GM20000 (cell line): Measurements from ENCODE around the gene CORIN.

Experiments
- DNase-seq: peaks from one replicate; pipeline ENCODE4 v3.0.0; 2012; ENCODE audit warnings: low spot score
- TF ChIP-seq, protein P1 (sequence below): IDR thresholded peaks from 2 replicates; pipeline ENCODE4 v1.5.1; 2012; ENCODE audit warnings: mild to moderate bottlenecking, control low read depth; ENCODE audit errors: extremely low read depth, missing control alignments

Gene CORIN

DNA sequence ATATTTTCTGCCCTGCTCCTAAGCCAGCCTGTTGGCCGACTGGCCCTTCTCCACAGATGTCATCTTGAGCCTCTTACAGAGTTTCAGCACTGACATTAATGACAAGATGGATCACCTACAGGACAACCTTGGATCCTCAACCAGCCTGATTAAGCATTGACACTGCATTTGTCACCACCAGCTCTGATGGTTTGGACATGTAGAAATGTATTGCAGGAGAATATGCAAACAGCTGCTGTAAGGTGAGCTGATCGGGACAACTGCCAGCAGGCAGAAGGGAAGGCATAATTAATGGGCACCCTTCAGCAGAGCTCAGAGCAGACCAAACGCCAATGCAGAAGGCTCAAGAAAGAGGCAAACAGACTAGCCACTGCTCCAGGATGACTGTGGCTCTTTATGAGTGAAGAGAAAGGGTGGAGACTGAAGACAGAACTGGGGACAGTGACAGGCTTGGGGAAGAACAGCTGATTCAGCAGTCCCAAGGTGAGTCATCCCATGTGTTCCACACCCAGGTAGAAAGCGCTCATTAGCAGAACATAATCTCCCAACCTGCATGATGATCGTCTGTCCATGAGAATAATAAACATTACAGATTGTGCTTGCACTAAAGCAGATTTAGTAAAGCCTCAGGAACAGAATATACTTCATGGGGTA, 6.7 kb downstream of the CORIN start:
- TF ChIP-seq, protein P1, sequence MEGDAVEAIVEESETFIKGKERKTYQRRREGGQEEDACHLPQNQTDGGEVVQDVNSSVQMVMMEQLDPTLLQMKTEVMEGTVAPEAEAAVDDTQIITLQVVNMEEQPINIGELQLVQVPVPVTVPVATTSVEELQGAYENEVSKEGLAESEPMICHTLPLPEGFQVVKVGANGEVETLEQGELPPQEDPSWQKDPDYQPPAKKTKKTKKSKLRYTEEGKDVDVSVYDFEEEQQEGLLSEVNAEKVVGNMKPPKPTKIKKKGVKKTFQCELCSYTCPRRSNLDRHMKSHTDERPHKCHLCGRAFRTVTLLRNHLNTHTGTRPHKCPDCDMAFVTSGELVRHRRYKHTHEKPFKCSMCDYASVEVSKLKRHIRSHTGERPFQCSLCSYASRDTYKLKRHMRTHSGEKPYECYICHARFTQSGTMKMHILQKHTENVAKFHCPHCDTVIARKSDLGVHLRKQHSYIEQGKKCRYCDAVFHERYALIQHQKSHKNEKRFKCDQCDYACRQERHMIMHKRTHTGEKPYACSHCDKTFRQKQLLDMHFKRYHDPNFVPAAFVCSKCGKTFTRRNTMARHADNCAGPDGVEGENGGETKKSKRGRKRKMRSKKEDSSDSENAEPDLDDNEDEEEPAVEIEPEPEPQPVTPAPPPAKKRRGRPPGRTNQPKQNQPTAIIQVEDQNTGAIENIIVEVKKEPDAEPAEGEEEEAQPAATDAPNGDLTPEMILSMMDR, result no peak
- DNase-seq, result no peak

DNA sequence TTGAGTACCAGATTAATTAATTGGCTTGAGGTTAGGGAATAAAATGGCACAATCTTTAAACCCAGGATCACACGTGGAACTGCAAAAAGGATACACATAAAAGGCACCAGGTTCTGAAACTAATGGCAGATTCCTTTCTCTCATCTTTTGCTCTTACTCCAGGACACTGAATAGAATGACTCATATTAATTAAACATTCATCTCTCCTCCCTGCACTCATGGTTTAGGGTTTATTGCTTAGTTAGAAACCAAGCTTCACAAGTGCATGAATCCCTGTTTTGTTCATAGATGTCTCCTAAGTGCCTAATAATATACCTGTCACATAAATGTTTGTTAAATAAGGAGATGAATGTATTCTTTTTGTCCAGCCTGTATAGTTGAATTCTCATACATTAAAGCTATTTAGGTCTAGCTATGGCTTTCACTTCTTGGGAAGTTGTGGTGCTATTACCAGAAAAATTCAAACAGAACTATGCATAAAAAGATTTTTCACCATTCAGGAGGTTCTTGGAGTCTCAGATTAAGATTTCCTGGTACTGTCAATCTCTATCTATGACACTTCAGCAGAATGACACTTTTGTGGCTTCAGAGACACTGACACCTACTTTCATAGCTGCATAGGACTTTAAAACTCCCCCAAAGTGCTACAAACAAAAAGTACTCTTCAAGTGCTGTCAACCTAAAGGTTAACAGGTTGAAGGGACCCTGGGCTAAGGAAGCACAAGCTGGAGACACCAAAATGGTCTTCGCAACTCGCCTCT, 7.4 kb downstream of the CORIN start:
- DNase-seq, result no peak
- TF ChIP-seq, protein P1, result no peak

- TF ChIP-seq, protein P1, result no peak
- DNase-seq, result no peak
Observed at GRCh38 chr4:47829438-47829837, 8.4 kb downstream of the CORIN start.

DNA sequence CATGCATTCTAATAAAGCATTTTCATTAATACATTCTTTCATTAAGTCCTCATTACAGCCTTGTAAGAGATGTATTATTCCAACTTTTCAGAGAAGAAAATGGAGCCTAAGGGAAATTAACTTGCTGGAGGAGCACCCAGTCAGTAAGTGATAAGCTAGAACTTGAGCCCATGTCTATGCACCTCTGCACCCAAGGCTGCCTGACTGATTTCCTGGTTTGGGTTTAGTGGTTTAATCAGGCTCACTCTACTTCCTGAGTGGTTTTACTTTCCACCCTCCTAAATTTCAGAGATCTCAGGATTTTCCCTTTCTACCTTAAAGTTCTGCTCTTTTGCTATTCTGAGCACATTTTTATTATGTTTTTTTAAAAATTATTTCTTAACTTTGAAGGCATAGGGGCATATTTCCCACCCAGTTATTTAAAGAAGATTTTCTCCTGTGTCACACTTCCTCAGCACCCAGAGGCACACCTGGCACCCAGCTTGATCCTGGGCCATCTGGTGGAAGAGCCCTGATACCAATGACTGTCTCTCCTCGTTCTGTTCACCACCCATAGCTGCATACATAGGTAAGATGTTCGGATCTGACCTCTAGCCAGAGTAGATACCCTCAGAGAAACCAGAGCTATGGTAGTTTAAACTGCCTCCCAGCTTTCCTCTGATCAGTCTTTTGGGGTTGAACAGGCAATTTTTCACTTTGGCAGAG, 10.4 kb downstream of the CORIN start:
- no peak for DNase-seq
- TF ChIP-seq, protein P1, result no peak

- no peak for DNase-seq
- TF ChIP-seq, protein P1, result no peak
Observed at GRCh38 chr4:47824840-47825239, 13.0 kb downstream of the CORIN start.

DNA sequence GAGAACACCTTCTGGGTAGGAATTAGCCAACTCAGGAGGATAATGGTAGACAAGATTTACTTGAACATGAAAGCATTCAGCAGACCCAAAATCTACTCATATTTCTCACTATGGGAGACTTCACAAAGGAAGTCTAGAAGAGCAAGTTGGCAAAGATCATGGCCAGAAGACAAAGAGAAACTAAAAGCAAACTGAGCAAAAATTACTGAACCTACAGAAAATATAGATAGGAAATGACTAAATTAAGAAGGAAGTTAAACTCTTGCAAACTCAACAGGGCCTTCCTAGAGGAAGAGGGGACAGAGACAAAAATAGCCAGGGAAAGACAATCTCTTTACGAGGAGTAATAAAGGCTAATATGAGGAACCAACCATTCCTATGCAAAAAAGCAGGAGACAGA, 18.7 kb downstream of the CORIN start:
- no peak for DNase-seq
- TF ChIP-seq, protein P1, result no peak

GRCh38 chr4:47817275-47817674, 20.6 kb downstream of the CORIN start:
- TF ChIP-seq, protein P1, result no peak
- DNase-seq, result no peak
